Tibial artery (tissue), 4 donors: Measurements from ENCODE around the gene MINDY4B.

Experiments
- DNase-seq, 2 donors: peaks; one replicate each; pipeline ENCODE4 v3.0.0-alpha.2; 2019
- H3K27ac ChIP-seq, 2 donors: fragments of 200-600 bp; sonication (generic) in 1 of 2; 1 replicate in 1 of 2; 2 replicates in 1 of 2; pipeline ENCODE4 v1.5.1; 2018 to 2019; ENCODE audit warnings: mild to moderate bottlenecking in 1 of 2
- H3K27me3 ChIP-seq, 2 donors: fragments of 200-600 bp; sonication (generic) in 1 of 2; one replicate each; pipeline versions ENCODE4 v1.5.1 to v1.6.0; 2016 to 2019
- H3K36me3 ChIP-seq, 3 donors: fragments of 200-600 bp; sonication (generic) in 2 of 3; one replicate each; pipeline ENCODE4 v1.5.1; 2016 to 2019; ENCODE audit warnings: mild to moderate bottlenecking in 2 of 3
- H3K4me1 ChIP-seq, 4 donors: fragments of 200-600 bp; sonication (generic) in 2 of 4; 1 replicate in 3 of 4; 2 replicates in 1 of 4; pipeline ENCODE4 v1.5.1; 2016 to 2019
- H3K4me3 ChIP-seq, 2 donors: fragments of 200-600 bp; sonication (generic) in 1 of 2; 1 replicate in 1 of 2; 2 replicates in 1 of 2; pipeline ENCODE4 v1.5.1; 2018 to 2019; ENCODE audit warnings: mild to moderate bottlenecking in 2 of 2
- H3K9me3 ChIP-seq, 3 donors: fragments of 200-600 bp; sonication (generic) in 1 of 3; one replicate each; pipeline ENCODE4 v1.5.1; 2016 to 2019
- intact Hi-C: fragments of 100-400 bp; cut with DNase I; formaldehyde crosslinking; loops from one replicate; pipeline ENCODE4 v1.15.0; 2023; ENCODE audit warnings: low total_unique reads
- TF ChIP-seq, protein P1 (sequence below), 2 experiments: fragments of 200-600 bp in 1 of 2; fragments of 450-650 bp in 1 of 2; IDR thresholded peaks; one replicate each; pipeline ENCODE4 v1.5.1; 2017 to 2019; ENCODE audit warnings: antibody characterized with exemption in 2 of 2, mild to moderate bottlenecking in 1 of 2, moderate library complexity in 1 of 2

Gene MINDY4B

GRCh38 chr3:150825916-150826377 lies 79.3 kb downstream of the MINDY4B start:
- no peaks in the 10 kb centered on the region for H3K4me1 ChIP-seq
- no peak for DNase-seq
- H3K36me3 ChIP-seq = no peaks in the 10 kb centered on the region
- H3K4me3 ChIP-seq = no peak overlapping the region
- intact Hi-C loops = no loop called here
- H3K9me3 ChIP-seq = no peaks in the 10 kb centered on the region
- H3K27ac ChIP-seq = no peak overlapping the region
- TF ChIP-seq, protein P1, sequence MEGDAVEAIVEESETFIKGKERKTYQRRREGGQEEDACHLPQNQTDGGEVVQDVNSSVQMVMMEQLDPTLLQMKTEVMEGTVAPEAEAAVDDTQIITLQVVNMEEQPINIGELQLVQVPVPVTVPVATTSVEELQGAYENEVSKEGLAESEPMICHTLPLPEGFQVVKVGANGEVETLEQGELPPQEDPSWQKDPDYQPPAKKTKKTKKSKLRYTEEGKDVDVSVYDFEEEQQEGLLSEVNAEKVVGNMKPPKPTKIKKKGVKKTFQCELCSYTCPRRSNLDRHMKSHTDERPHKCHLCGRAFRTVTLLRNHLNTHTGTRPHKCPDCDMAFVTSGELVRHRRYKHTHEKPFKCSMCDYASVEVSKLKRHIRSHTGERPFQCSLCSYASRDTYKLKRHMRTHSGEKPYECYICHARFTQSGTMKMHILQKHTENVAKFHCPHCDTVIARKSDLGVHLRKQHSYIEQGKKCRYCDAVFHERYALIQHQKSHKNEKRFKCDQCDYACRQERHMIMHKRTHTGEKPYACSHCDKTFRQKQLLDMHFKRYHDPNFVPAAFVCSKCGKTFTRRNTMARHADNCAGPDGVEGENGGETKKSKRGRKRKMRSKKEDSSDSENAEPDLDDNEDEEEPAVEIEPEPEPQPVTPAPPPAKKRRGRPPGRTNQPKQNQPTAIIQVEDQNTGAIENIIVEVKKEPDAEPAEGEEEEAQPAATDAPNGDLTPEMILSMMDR (IDR thresholded peaks at IDR 0.05) = no peak
- peaks cover 0 to 4% of the 10 kb centered on the region in 2 donors for H3K27me3 ChIP-seq

GRCh38 chr3:150825192-150825915 lies 79.9 kb downstream of the MINDY4B start:
- H3K36me3 ChIP-seq = no peaks in the 10 kb centered on the region
- no peak for DNase-seq
- H3K4me1 ChIP-seq = no peaks in the 10 kb centered on the region
- peaks cover 0 to 4% of the 10 kb centered on the region in 2 donors for H3K27me3 ChIP-seq
- intact Hi-C loops = no loop called here
- H3K4me3 ChIP-seq = no peak overlapping the region
- no peak overlapping the region for H3K27ac ChIP-seq
- TF ChIP-seq, protein P1 (IDR thresholded peaks at IDR 0.05) = no peak
- no peaks in the 10 kb centered on the region for H3K9me3 ChIP-seq

DNA sequence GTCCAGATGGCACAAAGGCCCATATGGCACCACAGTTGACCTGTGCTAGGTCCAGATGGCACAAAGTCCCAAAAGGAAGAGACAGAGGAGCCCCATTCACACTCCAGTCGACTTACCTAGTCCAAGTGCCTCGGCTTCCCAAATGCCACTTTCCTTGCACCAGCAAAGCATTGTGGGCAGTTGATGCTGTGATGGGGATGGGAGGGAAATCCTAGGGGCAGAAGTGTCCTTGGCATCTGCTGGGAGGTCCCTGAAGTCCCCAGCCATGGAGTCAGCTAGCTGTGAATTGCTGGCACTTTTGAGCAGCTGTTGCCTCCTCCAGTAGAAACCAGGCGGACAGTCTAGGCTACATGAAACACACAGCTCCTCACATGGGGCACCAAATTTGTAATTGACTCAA lies 82.0 kb downstream of the MINDY4B start:
- TF ChIP-seq, protein P1 (IDR thresholded peaks at IDR 0.05) = no peak
- no peak for DNase-seq
- H3K27me3 ChIP-seq = peaks cover 0 to 3% of the 10 kb centered on the region in 2 donors
- H3K4me1 ChIP-seq = no peaks in the 10 kb centered on the region
- no peak overlapping the region for H3K27ac ChIP-seq
- H3K9me3 ChIP-seq = no peaks in the 10 kb centered on the region
- no peak overlapping the region for H3K4me3 ChIP-seq
- intact Hi-C loops = no loop called here
- no peaks in the 10 kb centered on the region for H3K36me3 ChIP-seq

DNA sequence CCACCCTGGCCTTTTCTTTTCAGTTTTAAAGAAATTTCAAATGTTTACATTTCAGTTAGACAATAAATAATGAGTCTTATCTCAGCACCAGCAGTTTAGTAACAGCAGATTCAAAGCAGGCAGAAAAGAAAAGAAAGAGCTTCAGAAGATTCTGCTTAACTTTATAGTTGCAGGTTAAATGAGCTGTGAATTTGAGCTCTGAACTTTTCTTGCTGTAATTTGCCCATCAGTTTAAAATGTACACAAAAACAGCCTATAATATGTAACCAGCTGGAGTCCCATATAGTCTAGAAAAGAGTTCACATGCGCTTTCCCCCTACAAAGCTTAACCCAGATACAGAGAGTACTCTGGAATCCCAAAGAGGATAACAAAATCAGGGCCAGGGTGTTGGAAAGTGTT lies 82.6 kb downstream of the MINDY4B start:
- no peak for DNase-seq
- TF ChIP-seq, protein P1 (IDR thresholded peaks at IDR 0.05) = no peak
- H3K4me3 ChIP-seq = no peak overlapping the region
- H3K4me1 ChIP-seq = no peaks in the 10 kb centered on the region
- no peaks in the 10 kb centered on the region for H3K36me3 ChIP-seq
- no peaks in the 10 kb centered on the region for H3K27me3 ChIP-seq
- no peaks in the 10 kb centered on the region for H3K9me3 ChIP-seq
- no peak overlapping the region for H3K27ac ChIP-seq
- intact Hi-C loops = no loop called here
